GM10266 (cell line): ENCODE results near the gene ZNF451.

Experiments used
- DNase-seq: peaks from one replicate; pipeline ENCODE4 v3.0.0; 2012; ENCODE audit errors: extremely low spot score
- TF ChIP-seq, protein P1 (sequence below): IDR thresholded peaks from 2 replicates; pipeline ENCODE4 v1.5.1; 2012; ENCODE audit warnings: mild to moderate bottlenecking, low read depth; ENCODE audit not compliant: control insufficient read depth, insufficient read depth; ENCODE audit errors: missing control alignments

ZNF451 gene

DNA sequence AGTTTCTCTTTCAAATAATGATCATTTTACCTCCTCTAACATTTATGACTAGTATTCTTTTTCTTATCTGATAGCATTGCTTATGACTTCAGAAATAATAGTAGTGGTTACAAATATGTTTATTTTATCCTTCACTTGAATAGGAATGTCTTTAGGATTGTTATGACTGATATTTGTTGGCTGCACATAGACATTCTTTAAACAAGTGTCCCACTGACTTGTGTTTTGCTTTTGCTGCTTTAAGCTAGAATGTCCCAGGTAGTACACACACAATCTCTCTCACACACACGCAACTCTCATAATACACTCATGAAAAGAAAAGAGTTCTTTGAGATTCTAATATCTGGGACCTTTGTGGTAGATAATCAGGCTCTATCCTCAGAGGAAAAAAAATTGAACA lies 21.9 kb upstream of the ZNF451 start:
- TF ChIP-seq, protein P1, sequence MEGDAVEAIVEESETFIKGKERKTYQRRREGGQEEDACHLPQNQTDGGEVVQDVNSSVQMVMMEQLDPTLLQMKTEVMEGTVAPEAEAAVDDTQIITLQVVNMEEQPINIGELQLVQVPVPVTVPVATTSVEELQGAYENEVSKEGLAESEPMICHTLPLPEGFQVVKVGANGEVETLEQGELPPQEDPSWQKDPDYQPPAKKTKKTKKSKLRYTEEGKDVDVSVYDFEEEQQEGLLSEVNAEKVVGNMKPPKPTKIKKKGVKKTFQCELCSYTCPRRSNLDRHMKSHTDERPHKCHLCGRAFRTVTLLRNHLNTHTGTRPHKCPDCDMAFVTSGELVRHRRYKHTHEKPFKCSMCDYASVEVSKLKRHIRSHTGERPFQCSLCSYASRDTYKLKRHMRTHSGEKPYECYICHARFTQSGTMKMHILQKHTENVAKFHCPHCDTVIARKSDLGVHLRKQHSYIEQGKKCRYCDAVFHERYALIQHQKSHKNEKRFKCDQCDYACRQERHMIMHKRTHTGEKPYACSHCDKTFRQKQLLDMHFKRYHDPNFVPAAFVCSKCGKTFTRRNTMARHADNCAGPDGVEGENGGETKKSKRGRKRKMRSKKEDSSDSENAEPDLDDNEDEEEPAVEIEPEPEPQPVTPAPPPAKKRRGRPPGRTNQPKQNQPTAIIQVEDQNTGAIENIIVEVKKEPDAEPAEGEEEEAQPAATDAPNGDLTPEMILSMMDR, result no peak
- DNase-seq, result no peak

DNA sequence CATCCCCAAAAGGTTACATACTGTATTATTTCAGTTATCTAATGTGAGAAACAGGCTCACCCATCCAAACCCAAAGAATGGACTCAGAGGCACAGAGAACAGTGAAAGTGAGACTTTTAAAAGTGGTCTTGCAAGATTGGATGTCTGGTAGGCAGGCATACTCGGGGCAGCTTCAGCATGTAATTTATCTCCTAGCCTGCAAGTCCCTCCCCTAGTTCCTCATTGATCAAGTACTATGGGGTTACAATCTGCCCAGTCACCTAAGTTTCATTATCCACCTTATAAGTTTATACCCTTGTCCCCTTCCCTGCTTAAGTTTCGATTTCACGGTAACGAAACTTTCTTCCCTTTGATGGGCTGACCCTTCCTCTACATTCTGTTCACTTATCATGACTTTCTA lies 20.8 kb upstream of the ZNF451 start:
- TF ChIP-seq, protein P1, result no peak
- DNase-seq, result no peak

DNA sequence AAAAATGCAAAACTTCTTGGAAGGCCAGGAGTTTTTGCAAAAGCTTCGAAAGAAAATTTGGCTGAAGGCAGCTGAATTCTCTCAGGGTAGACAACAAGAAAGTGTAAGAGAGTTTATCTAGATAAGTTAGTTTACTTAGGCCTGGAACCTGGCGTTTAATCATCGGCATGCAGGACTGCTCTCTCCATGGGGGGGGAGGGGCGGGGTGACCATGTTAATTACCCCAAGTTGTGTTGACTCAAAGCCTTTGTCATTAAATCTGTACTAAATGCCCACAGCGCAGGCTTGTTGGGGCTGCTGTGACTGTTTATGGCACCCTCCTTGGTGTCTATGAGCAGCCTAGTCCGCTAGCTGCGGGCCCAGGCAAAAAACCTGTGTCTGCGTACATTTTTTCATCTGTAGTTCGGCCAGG lies 20.1 kb upstream of the ZNF451 start:
- TF ChIP-seq, protein P1, result no peak
- DNase-seq, result no peak

DNA sequence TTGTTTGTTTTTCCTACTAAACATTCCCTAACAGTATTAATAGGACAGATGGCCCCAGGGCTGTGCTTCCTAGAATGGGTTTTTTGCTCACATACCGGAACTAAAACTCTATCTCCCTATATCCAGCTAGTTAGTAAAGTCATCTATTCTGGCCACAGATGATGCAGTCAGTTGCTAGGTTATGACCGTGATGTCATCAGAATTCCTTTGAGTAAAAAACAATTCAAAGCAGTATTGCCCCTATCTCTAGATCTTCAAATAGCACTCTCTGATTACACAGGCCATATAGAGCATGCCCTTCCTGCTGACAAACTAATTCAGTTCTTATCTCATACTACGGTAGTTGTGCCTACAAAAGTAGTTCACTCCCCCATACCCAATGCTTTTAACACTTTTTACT lies 17.9 kb upstream of the ZNF451 start:
- DNase-seq, result no peak
- TF ChIP-seq, protein P1, result no peak

DNA sequence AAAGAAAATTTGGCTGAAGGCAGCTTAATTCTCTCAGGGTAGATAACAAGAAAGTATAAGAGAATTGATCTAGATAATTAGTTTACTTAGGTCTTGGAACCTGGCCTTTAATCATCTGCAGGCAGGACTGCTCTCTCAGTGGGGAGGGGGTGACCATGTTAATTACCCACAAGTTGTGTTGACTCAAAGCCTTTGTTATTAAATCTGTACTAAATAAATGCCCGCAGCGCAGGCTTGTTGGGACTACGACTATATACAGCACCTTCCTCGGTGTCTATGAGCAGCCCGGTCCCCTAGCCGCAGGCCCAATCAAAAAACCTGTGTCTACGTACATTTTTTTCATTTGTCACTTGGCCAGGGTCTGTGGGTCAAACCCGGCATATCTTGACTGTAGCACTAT lies 15.6 kb upstream of the ZNF451 start:
- TF ChIP-seq, protein P1, result no peak
- DNase-seq, result no peak

DNA sequence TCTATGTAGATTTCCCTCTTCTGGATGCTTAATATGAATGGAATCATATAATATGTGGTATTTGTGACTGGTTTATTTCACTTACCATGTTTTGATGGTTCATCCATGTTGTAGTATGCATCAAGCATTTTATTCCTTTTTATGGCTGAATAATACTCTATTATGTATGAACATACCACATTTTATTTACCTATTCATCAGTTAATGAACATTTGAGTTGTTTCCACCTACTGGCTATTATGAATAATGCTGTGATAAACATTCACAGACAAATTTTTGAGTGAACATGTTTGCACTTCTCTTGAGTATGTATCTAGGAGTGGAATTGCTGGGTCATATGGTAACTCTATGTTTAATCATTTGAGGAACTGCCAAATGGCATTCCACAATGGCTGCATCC lies 14.9 kb upstream of the ZNF451 start:
- TF ChIP-seq, protein P1, result no peak
- no peak for DNase-seq

DNA sequence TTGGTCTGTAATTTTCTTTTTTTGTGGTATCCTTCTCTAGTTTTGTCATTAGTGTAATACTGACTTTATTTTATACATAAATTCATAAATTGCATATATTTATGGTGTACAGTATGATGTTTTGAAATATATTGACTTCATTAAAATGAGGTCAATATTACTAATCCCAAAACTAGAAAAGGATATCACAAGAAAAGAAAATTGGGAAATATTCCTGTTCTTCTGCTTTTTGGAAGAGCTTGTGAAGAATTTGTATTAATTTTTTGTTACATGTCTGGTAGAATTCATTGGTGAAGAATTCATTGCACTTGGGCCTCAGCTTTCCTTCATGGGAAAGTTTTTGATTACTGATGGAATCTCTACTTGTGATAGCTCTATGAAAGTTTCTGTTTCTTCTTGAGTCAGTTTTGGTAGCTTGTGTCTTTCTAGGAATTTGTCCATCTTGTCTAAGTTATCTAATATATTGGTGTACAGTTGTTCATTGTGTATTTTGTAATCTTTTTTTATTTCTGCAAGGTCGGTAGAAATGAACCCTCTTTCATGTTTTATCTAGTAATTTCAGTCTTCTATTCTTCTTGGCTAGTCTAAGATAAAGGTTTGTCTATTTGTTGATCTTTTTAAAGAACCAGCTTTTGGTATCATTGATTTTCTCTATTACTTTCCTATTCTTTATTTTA lies 11.3 kb upstream of the ZNF451 start:
- DNase-seq, result no peak
- TF ChIP-seq, protein P1, result no peak
